GM12892 (cell line): Measurements from ENCODE around the gene GTF3C1.

Experiments
- POLR2A ChIP-seq: IDR thresholded peaks from 2 replicates; pipeline ENCODE4 v1.6.1; 2011; ENCODE audit warnings: low read depth, low read length, control low read depth
- TAF1 ChIP-seq: IDR thresholded peaks from 2 replicates; pipeline ENCODE4 v1.6.1; 2011; ENCODE audit warnings: low read depth, mild to moderate bottlenecking, control low read depth, low read length, borderline replicate concordance

GRCh38 chr16:27572711-27573110 is 23.0 kb upstream of the GTF3C1 start:
- TF ChIP-seq TAF1 = no peak
- TF ChIP-seq POLR2A = no peak
